HG03039 (cell line): ENCODE measurements around the gene SSBP1.
"Not testable (repeated sequence)": the region's sequence is repeated elsewhere in the genome, so short reads cannot be mapped to it uniquely, and the experiment has no call there.

ENCODE experiments used
- ATAC-seq: cut with Tn5 transposase; IDR thresholded peaks from one replicate; pipeline ENCODE4 v1.9.1; 2021; ENCODE audit warnings: mild to moderate bottlenecking, moderate library complexity; ENCODE audit not compliant: unreplicated experiment

The SSBP1 gene

DNA sequence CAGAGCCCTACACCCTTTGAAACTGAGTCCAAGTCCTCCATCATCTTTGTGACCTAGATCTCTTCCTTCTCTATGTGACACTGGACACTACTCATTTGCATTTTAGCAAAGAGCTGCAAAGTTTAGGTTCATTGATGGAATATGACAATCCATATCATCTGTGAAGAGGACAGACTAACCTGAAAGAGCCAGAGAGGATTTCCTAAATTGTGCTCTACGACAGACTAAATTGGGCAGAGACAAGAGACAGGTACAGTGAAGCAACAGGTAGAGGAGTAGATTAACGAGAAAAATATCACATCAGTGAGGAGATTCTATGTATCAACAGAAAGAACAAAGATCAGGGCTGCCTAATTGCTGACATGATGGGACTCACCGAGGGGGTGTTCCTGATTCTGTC, 25.6 kb downstream of the SSBP1 start, which contains the start of gene TAS2R3:
TSS of gene TAS2R3 (plus strand) at position 301 of the 400 bp plus-strand sequence. CDS start at position 363, 62 bp downstream.
- no peak for ATAC-seq

DNA sequence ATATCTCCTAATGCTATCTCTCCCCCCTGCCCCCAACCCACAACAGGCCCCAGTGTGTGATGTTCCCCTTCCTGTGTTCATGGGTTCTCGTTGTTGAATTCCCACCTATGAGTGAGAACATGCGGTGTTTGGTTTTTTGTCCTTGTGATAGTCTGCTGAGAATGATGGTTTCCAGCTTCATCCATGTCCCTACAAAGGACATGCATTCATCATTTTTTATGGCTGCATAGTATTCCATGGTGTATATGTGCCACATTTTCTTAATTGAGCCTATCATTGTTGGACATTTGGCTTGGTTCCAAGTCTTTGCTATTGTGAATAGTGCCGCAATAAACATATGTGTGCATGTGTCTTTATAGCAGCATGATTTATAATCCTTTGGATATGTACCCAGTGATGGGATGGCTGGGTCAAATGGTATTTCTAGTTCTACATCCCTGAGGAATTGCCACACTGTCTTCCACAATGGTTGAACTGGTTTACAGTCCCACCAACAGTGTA, 32.0 kb downstream of the SSBP1 start:
- not testable (repeated sequence) for ATAC-seq

DNA sequence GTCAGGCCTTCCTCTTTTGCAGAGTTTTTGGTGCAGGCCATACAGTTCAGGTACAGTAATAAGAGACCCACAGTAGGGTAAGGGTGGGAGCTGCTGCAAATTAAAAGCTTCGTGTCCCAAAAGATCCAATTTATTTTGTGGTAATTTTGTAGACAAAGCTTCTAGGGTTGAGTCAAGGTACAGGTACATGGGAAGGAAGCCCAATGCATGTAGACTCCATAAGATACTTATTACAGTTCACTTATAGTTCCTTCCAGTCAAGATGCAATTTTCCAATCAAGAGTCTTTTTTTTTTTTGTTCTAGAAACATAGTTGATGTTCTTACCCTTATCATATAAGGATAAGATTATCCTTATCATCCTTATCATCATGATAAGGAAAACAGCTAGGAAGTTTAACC, 38.2 kb downstream of the SSBP1 start, which contains the start of gene TAS2R4:
TSS of gene TAS2R4 (plus strand) at position 301 of the 400 bp plus-strand sequence. CDS start 1,815 bp downstream, outside the sequence.
- no peak for ATAC-seq

DNA sequence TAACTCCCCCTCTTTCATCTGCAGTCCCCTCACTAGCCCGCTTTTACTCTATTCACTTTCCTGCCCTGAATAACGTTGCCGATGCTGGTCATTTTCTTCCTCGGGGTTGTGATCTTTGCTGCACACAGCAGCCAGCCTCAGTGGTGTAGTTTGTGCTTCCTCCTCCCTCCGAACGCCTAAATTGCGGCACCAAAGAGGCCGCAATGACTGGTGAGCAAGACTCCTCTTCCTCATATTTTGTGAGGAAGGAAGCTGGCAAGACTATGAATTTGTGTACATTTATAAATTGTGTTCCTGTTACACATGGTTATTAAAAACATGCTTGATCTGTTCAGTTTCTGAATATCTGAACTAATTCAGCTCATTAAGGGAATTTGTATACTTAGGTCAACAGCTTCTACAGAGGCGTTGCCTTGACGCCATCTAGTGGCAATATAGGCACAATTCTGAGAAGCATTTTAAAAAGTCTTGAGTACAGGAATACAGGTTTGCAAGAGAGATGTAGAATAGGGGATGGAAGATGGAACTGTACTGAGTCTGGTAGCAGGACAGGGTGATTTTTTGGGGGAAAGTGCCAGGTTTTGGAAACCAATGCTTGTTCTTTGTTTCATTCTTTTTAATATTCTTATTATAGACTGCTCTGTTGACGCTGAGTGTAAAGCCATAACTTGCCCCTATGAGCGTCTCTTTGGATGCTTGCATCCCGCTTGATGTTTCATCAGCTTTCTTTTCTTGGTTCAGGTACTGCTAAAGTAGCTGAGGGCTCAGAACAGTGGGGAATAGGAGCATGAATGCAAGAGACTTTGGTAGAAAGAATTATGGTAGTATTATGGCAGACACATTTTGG, 47.8 kb downstream of the SSBP1 start:
- ATAC-seq: no peak

DNA sequence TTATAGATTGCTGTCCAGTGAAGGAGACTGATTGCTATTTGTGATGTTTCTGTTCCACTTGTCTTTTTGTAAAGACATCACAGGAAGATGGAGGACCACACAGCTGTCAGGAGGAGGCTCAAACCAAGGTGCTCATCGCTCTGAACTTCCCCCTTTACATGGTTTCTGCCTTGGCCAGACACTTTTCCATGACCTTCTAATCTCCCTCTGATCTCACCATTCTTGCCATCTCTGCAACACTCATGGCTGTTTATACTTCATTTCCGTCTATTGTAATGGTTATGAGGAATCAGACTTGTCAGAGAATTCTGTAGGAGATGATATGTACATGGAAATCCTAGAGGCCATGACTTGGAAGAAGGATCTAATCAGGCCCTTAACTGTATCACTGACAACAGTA, 50.1 kb downstream of the SSBP1 start:
- ATAC-seq: no peak

DNA sequence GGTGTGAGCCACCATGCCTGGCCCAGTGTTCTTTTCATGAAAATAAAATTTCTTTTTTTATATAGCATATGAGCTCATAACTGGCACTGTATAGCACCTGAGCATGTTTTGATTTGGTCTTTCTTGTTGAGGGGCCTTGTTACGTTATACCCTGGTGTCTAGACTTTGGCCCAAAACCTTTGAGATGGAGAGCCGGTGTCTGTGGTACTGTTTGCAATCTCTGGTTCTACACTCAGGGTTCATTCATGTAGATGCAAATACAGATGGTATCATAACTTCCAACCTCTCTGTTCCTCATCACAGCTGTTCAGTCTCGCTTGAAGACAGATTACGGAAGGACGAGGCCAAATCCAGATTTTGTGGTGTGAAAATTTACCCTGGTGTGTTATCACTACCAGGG, 51.8 kb downstream of the SSBP1 start, which contains the start of gene TAS2R5:
TSS of gene TAS2R5 (plus strand) at position 301 of the 400 bp plus-strand sequence. CDS start 145 bp downstream, outside the sequence.
- ATAC-seq: no peak

DNA sequence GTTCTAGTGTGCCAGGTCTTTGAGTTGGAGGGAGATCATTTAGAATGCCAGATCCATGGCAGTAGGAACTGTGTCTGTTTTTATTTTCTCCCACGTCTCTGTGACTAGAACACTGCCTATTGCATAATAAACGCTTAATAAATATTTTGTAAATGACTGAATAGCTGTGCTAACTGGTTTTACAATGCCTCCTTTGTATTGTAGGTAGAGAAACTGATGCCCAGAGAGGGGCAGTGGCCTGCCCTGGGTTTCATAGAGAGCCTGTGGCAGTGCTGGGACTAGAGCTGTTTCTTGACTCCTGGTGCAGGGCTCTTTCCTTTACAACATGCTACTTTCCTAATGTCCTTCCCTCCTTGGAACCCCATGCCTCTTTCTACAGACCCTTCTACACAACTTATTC, 54.4 kb downstream of the SSBP1 start:
- no peak for ATAC-seq
